HG02884 (cell line): ENCODE data around the gene CPNE2.
A peak's percentile ranks its signal among the peaks of the same experiment; 100 is the strongest.
"Not testable (repeated sequence)": the region's sequence is repeated elsewhere in the genome, so short reads cannot be mapped to it uniquely, and the experiment has no call there.

Experiments
- ATAC-seq: cut with Tn5 transposase; IDR thresholded peaks from one replicate; pipeline ENCODE4 v1.9.1; 2021; ENCODE audit warnings: mild to moderate bottlenecking, moderate library complexity; ENCODE audit not compliant: unreplicated experiment

The CPNE2 gene

GRCh38 chr16:57091975-57092785 is at the start of gene CPNE2:
Gene CPNE2, plus strand, starts transcription at chr16:57092583. Its CDS starts 18,160 bp downstream, at chr16:57110743.
- ATAC-seq = no peak

- no peak for ATAC-seq
Observed at GRCh38 chr16:57043248-57043647, 49.1 kb upstream of the CPNE2 start.

- no peak for ATAC-seq
Observed at GRCh38 chr16:57044931-57045693, 47.3 kb upstream of the CPNE2 start.

- ATAC-seq = no peak
Observed at GRCh38 chr16:57045694-57046381, 46.5 kb upstream of the CPNE2 start.

- ATAC-seq = no peak
Observed at GRCh38 chr16:57048095-57048494, 44.3 kb upstream of the CPNE2 start.

- peak; percentile 54 for ATAC-seq
Observed at GRCh38 chr16:57049678-57050077, 42.7 kb upstream of the CPNE2 start.

GRCh38 chr16:57051696-57052228 is 40.6 kb upstream of the CPNE2 start:
- no peak for ATAC-seq

GRCh38 chr16:57053206-57053605 is 39.2 kb upstream of the CPNE2 start:
- no peak for ATAC-seq

GRCh38 chr16:57054338-57054737 is 38.0 kb upstream of the CPNE2 start:
- ATAC-seq = no peak

GRCh38 chr16:57054771-57055170 is 37.6 kb upstream of the CPNE2 start:
- no peak for ATAC-seq

- no peak for ATAC-seq
Observed at GRCh38 chr16:57055671-57056070, 36.7 kb upstream of the CPNE2 start.

- ATAC-seq = no peak
Observed at GRCh38 chr16:57058291-57058861, 34.0 kb upstream of the CPNE2 start.

- no peak for ATAC-seq
Observed at GRCh38 chr16:57060323-57061083, 31.9 kb upstream of the CPNE2 start.

GRCh38 chr16:57061084-57061905 is 31.1 kb upstream of the CPNE2 start:
- no peak for ATAC-seq

GRCh38 chr16:57062329-57062728 is 30.1 kb upstream of the CPNE2 start:
- ATAC-seq = no peak

GRCh38 chr16:57063189-57063588 is 29.2 kb upstream of the CPNE2 start:
- ATAC-seq = not testable (repeated sequence)

- no peak for ATAC-seq
Observed at GRCh38 chr16:57064995-57065394, 27.4 kb upstream of the CPNE2 start.

GRCh38 chr16:57066625-57067024 is 25.8 kb upstream of the CPNE2 start:
- ATAC-seq = no peak

GRCh38 chr16:57067347-57067746 is 25.0 kb upstream of the CPNE2 start:
- no peak for ATAC-seq
